Measurements from ENCODE around the gene HNRNPH1.

Gene HNRNPH1

DNA sequence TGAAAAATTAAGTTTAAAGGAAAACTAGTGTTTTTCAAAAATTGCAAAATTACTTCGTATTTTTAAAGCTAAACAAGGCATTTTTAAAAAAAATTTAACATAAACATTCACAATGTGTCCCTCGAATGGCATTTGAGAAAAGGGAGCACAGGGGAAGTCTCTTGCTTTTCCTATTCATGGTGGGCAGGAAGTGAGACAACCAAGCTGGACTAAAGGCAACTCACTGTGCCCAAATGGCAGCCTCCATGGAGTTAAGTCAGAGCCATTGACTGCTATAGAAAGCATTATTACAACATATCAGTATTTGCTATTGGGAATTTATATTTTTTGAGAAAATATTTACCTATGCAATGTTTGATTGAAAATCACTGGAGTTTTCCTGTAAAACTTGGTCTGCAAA is 8.3 kb downstream of the HNRNPH1 start:
- Histone ChIP-seq H3K4me1 (ENCODE audit: insufficient read depth, low read length) (peaks cover under 1% of the 10 kb centered on the region; the same call in 1 of the 2 replicates), H3K9ac (ENCODE audit: low read depth, low read length) (no peak overlapping the region), H3K9me3 (ENCODE audit: control insufficient read depth, insufficient read depth, low read length) (no peaks in the 10 kb centered on the region), H3K36me3 (ENCODE audit: insufficient read depth, low read length) (peaks cover 75% of the 10 kb centered on the region)

DNA sequence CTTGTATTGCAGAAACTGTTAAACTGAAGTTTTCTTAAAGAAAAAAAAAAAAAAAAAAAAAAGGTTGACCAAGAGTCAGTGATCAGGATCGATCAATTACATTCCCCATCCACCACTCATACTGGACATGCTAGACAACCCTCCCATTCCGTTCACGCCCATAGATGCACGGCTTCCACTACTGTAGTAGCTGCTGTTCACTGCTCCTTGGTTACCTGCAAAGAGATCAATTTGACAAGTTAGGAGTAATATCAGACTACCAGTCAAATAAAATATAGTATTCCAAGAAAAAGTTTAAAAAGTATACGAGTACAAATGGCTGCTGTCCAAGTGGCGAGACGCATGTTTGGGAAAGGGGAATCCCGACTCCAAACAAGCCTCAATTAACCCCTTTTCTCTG is 8.7 kb downstream of the HNRNPH1 start:
- H3K4me1 ChIP-seq (ENCODE audit: insufficient read depth, low read length), result no peaks in the 10 kb centered on the region
- H3K36me3 ChIP-seq (ENCODE audit: insufficient read depth, low read length), result peaks cover 74% of the 10 kb centered on the region
- H3K9ac ChIP-seq (ENCODE audit: low read depth, low read length), result no peak overlapping the region
- no peaks in the 10 kb centered on the region for H3K9me3 ChIP-seq (ENCODE audit: control insufficient read depth, insufficient read depth, low read length)

DNA sequence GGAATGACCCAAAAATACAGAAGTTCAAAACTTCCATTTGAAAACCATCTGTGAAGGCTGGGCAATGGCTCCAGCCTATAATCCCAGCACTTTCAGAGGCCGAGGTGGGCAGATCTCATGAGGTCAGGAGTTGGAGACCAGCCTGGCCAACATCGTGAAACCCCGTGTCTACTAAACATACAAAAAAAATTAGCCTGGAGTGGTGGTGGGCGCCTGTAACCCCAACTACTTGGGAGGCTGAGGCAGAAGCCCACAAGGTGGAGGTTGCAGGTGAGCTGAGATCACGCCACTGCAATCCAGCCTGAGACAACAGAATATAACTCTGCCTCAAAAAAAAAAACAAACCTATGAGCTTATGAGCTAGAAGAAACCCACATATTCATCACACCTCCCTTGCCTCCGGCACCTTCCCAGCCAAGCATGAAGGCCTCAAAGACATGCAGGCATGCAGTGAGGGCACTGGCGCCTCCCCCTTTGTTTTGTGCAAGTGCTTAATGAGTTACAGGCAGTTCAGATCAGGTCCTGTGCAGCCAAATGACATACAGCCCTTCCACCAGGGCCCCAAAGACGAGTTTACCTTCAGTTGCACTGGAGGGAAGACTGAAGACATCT is 9.9 kb downstream of the HNRNPH1 start:
- Histone ChIP-seq H3K4me1 (ENCODE audit: insufficient read depth, low read length) (no peaks in the 10 kb centered on the region), H3K9ac (ENCODE audit: low read depth, low read length) (no peak overlapping the region), H3K9me3 (ENCODE audit: control insufficient read depth, insufficient read depth, low read length) (no peaks in the 10 kb centered on the region)

DNA sequence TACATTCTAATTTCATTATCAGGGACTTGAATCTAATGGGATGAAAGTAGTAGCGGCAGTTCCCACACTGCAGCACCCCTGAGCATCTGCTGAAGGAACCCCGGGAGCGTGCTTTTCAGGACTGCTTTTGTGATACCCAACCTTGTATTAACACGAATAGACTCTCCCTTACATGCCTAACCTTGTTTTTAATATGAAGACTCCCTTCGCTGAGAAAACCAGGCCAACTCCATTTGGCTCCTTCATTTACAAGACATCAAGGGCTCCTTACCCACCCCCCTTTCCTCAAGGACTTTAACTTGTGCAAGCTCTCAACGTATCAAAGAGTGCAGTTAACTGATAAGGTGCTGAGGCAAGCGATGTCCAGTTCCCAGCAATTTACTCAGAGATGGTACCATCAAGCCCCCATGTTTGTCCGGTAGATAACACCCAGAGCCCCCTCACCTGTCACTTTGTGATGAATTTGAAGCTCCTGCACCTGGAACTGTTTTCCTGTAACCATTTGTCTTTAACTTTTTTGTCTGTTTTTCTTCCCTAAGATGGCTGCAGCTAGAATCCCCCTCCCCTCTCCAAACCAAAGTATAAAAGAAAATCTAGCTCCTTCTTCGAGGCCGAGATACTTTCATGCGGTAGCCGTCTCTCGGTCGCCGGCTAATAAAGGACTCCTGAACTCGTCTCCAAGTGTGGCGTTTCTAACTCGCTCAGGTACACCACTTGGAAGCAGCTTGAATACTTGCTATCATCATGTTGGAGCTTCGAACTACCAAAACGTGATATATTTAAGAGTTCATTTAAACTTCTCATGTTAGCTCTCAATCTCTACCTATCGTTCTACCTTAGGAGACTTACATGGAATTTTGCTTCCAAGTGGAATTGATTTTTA is 10.7 kb downstream of the HNRNPH1 start:
- Histone ChIP-seq H3K36me3 (ENCODE audit: insufficient read depth, low read length) (peaks cover 59% of the 10 kb centered on the region), H3K4me1 (ENCODE audit: insufficient read depth, low read length) (no peaks in the 10 kb centered on the region), H3K9me3 (ENCODE audit: control insufficient read depth, insufficient read depth, low read length) (no peaks in the 10 kb centered on the region), H3K9ac (ENCODE audit: low read depth, low read length) (no peak overlapping the region)

More for the DNA sequence above, 9.9 kb downstream of the HNRNPH1 start:
- H3K36me3 ChIP-seq (ENCODE audit: insufficient read depth, low read length), result peaks cover 66% of the 10 kb centered on the region

DNA sequence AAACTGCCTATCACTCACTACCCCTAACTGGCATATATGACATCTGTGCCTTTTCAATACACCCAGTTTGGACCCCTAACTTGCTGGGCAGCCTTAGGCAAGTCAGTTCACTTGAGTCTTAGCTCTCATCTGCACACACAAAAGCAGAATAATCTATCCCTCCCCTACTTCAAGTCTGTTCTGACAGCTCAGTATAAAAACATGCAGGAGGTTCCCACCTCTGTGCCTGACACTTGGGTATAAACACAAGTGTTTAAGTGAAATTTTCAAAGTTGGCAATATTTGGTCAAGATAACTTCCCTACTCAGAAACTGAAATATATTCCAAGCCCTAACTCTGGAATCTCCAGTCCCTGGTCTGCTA is 12.6 kb downstream of the HNRNPH1 start:
- no peak overlapping the region for H3K9ac ChIP-seq (ENCODE audit: low read depth, low read length)
- peaks cover 41% of the 10 kb centered on the region for H3K36me3 ChIP-seq (ENCODE audit: insufficient read depth, low read length)
- H3K4me1 ChIP-seq (ENCODE audit: insufficient read depth, low read length), result no peaks in the 10 kb centered on the region
- no peaks in the 10 kb centered on the region for H3K9me3 ChIP-seq (ENCODE audit: control insufficient read depth, insufficient read depth, low read length)

DNA sequence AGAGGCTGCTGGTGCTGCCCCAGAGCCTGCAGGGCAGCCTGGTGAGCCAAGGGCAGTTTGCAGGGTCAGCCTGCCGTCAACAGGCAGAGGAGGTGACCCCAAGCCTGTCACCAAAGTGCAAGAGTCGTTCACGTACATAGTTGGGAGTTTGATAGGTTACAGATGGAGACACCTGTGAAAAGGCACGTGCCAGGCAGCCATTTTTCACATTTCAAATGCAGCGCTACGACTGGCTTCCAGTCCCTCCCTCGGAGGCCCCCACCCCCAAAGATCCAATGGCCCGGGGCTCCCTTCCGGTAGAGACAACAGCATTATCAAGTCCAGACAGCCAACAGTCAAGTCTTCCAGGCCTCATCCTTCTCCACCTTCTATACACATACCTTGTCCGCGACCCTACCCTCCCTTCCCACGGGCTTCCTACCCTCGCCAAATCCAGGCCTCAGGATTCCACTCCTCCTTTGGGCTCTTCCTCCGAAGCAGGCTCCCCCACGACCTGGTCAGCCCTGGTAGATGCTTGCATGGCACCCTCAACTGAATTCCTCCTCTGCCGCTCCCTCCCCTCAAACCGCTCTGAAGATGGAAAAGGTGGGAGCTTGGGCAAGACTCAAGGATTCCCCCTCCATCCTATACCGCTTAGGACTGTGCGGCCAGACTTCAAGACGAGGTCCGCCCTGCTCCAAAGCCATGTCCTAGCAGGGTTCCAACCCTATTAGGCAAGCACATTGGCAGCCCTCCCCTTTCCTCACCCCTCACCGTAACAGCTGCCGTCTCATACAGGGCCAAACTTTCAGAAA is 13.2 kb downstream of the HNRNPH1 start:
- H3K36me3 ChIP-seq (ENCODE audit: insufficient read depth, low read length), result peaks cover 37% of the 10 kb centered on the region
- no peak overlapping the region for H3K9ac ChIP-seq (ENCODE audit: low read depth, low read length)
- no peaks in the 10 kb centered on the region for H3K4me1 ChIP-seq (ENCODE audit: insufficient read depth, low read length)
- no peaks in the 10 kb centered on the region for H3K9me3 ChIP-seq (ENCODE audit: control insufficient read depth, insufficient read depth, low read length)

DNA sequence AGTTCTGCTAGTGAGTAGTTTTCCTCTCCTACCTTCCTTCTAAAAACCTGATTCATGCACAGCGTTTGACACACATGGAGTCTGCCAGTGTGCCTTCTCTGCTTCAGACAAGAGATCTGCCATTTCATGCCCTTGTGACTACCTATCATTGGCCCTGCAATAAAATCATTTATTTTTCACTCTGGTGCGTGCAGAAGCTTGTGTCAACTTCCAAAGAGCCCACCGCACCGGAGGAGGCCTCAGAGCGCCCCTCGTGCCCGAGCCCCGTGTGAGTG is 13.7 kb downstream of the HNRNPH1 start:
- H3K4me1 ChIP-seq (ENCODE audit: insufficient read depth, low read length), result no peaks in the 10 kb centered on the region
- peaks cover 33% of the 10 kb centered on the region for H3K36me3 ChIP-seq (ENCODE audit: insufficient read depth, low read length)
- no peak overlapping the region for H3K9ac ChIP-seq (ENCODE audit: low read depth, low read length)
- no peaks in the 10 kb centered on the region for H3K9me3 ChIP-seq (ENCODE audit: control insufficient read depth, insufficient read depth, low read length)

DNA sequence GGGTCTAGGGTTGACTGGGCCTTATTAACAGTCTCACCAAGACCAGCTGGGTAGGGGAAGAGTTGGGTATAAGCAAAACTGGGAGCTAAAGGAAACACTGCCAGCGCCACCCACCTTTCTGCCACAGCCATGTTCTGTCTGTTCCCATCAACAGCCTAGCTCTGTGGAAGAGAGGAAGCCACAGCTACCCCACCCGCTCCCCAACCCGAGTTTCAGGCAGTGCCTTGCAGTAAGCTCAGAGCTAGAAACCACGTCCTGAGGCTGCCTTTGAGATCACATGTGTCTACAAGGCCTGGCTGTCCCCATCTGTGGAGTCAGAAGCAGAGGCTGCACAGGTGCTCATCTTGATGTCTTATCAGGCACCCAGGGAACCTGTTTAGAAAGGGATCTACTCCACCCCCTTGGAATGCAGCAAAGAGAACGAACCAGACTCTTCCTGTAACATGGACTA is 15.3 kb downstream of the HNRNPH1 start:
- no peaks in the 10 kb centered on the region for H3K4me1 ChIP-seq (ENCODE audit: insufficient read depth, low read length)
- H3K9ac ChIP-seq (ENCODE audit: low read depth, low read length), result no peak overlapping the region
- H3K36me3 ChIP-seq (ENCODE audit: insufficient read depth, low read length), result peaks cover 23% of the 10 kb centered on the region
- no peaks in the 10 kb centered on the region for H3K9me3 ChIP-seq (ENCODE audit: control insufficient read depth, insufficient read depth, low read length)

DNA sequence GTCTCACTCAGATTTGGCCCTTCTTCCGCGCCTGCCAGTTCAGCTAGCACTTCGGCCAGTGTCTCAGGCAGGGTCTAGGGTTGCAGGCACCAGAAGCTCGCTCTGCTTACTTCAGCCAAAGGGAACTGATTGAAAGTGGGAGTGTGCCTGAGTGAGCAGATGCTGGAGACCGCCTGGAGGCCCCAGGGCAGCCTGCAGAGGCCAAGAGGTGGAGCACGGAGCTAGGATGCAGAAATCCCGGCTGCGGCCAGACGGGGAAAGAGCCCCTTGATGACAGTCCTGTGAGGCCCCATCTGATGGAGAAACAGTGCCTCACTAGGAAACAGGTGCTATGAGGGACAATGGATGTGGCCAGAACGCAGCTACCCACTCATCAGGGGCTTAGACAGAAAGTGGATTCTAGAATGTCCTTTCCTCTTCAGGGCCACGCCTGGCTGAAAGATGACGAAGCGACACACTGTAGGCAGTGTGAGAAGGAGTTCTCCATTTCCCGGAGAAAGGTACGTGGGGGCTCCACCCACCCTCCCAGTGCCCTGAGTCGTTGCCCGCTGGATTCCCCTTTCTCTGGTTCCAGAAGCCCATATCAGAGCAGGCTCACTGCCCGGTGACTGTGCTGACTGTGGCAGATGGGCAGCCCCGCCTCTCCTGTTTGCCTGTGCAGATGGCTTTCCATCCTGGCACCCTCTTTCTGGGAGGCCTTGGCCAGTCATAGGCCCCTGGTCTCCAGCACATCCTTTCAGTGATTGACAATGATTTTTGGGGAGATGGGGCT is 16.1 kb downstream of the HNRNPH1 start:
- no peaks in the 10 kb centered on the region for H3K4me1 ChIP-seq (ENCODE audit: insufficient read depth, low read length)
- no peaks in the 10 kb centered on the region for H3K9me3 ChIP-seq (ENCODE audit: control insufficient read depth, insufficient read depth, low read length)
- no peak overlapping the region for H3K9ac ChIP-seq (ENCODE audit: low read depth, low read length)
- peaks cover 16% of the 10 kb centered on the region; the same call in 1 of the 2 replicates for H3K36me3 ChIP-seq (ENCODE audit: insufficient read depth, low read length)

DNA sequence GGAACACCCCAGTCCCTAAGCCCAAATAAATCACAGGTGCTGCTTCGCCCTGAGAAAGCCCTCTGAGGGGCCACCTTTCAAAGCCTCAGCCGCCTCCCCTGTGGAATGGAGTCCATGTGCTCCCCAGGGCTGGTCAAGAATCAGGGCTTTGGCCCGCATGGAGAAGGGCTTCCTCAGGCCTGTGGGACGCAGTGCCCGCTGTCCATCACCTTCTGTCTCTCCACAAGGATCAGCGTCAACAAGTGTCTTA is 16.6 kb downstream of the HNRNPH1 start:
- no peak overlapping the region for H3K9ac ChIP-seq (ENCODE audit: low read depth, low read length)
- no peaks in the 10 kb centered on the region for H3K9me3 ChIP-seq (ENCODE audit: control insufficient read depth, insufficient read depth, low read length)
- no peaks in the 10 kb centered on the region for H3K4me1 ChIP-seq (ENCODE audit: insufficient read depth, low read length)
- H3K36me3 ChIP-seq (ENCODE audit: insufficient read depth, low read length), result peaks cover 13% of the 10 kb centered on the region; the same call in 1 of the 2 replicates

DNA sequence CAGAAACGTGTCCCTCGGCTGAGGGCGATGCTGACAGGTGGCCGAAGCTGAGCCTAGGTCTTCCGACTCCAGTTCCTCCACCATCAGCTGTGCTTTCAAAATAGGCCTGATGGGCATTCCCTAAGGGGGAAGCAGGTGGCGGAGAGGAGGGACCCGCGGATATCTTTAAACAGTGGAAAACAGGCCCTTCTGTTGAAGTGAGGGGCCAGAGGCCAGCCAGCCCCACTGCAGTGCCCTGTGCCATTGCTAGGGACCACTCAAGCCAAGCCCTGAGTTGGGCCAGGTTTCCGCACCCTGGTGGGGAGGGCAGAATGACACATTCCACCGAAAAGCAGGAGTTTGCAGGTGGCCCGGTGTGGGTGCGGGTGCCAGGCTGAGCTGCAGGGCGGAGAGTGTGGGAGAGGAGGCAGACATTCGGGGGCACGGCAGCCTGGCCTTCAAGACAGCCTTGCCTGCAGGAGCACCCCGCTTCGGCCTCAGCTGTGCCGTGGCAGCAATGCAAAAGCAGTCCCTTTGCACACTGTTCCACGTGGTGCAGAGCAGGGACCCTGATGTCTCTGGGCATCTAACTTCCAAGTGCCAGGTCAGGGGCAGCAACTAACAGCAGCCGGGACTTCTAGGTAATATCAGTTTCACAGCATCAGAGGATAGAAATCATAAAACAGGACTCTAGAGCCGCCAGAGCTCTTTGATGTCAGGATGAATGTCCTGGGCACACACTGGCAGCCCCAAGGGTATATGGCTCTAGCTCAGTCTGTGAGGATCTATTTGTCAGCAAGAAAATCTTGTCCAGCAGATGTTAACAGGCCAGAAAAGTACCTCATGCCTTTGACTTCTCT is 17.2 kb downstream of the HNRNPH1 start:
- Histone ChIP-seq H3K4me1 (ENCODE audit: insufficient read depth, low read length) (no peaks in the 10 kb centered on the region), H3K9me3 (ENCODE audit: control insufficient read depth, insufficient read depth, low read length) (no peaks in the 10 kb centered on the region), H3K9ac (ENCODE audit: low read depth, low read length) (no peak overlapping the region), H3K36me3 (ENCODE audit: insufficient read depth, low read length) (peaks cover 9% of the 10 kb centered on the region; the same call in 1 of the 2 replicates)

DNA sequence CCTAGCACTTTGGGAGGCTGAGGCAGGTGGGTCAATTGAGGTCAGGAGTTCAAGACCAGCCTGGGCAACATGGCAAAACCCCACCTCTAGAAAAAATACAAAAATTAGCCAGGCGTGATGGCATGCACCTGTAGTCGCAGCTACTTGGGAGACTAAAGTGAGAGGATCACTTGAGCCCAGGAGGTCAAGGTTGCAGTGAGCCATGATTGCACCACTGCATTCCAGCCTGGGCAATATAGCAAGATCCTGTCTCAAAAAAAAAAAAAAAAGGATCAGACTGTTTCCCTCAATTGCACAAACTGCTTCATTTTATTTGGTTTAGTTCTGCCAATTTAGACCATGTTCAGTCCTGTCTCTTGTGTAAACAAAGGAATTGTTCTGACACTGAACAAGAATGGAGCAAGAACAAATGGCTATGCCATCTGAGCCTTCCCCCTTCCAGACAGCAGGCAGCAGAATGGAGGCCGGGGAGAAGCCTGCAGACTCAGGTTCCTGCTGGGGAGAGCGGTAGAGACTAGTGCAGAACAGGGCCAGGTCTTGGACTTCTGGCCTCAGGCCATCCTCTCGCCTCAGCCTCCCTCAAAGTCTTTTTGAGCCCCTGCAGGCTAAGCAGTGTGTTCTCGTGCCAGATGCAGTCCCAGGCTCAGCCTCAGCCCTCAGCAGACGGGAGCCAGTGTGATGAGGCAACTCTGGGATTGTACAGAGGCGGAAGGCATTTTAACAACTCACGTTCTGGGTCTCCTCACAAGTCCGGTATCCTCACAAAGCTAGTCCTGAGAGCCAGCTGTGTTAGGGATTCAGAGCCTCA is 18.2 kb downstream of the HNRNPH1 start:
- Histone ChIP-seq H3K4me1 (ENCODE audit: insufficient read depth, low read length) (no peaks in the 10 kb centered on the region), H3K36me3 (ENCODE audit: insufficient read depth, low read length) (peaks cover 3% of the 10 kb centered on the region; the same call in 1 of the 2 replicates), H3K9ac (ENCODE audit: low read depth, low read length) (no peak overlapping the region), H3K9me3 (ENCODE audit: control insufficient read depth, insufficient read depth, low read length) (no peaks in the 10 kb centered on the region)

DNA sequence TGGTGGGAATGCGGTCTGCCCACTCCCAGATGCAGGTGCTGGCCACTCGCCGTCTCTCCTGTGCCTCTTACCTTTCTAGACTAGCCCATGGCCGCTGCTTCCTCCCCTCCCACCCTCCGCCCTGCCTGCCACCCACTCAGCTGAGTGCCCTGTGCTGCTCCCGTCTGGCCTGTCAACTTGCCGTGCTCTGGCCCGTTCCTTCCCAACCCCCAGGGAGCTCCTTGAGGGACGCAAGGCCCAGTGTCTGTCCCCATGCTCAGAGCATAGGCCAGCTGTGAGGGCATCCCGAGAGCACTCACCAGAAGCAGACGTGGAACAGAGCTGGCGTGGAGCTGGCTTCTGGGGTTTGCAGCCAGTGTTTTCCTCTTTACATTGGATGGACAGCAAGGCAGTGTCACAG is 20.2 kb downstream of the HNRNPH1 start:
- H3K36me3 ChIP-seq (ENCODE audit: insufficient read depth, low read length), result peaks cover 13% of the 10 kb centered on the region
- no peak overlapping the region for H3K9ac ChIP-seq (ENCODE audit: low read depth, low read length)
- no peaks in the 10 kb centered on the region for H3K4me1 ChIP-seq (ENCODE audit: insufficient read depth, low read length)
- no peaks in the 10 kb centered on the region for H3K9me3 ChIP-seq (ENCODE audit: control insufficient read depth, insufficient read depth, low read length)

All from ES-I3 (cell line).